NCI-H2029 treated with DMSO at 0.1 percent for 48 hours (cell line): ENCODE data around the gene ATG101.
A peak's percentile ranks its signal among the peaks of the same experiment; 100 is the strongest.

Experiments
- DNase-seq: peaks from one replicate; lab custom pipeline; 2025; lab: John Stamatoyannopoulos, UW

ATG101 gene

GRCh38 chr12:52057638-52058576 is 11.9 kb upstream of the ATG101 start:
- no peak for DNase-seq

- peak; percentile 28 for DNase-seq
These were observed 11.0 kb upstream of the ATG101 start for GRCh38 chr12:52058631-52059361.

GRCh38 chr12:52059582-52060497 is 9.9 kb upstream of the ATG101 start:
- DNase-seq: no peak

- no peak for DNase-seq
These were observed 9.1 kb upstream of the ATG101 start for GRCh38 chr12:52060498-52061177.

GRCh38 chr12:52061470-52062166 is 8.2 kb upstream of the ATG101 start:
- no peak for DNase-seq

- DNase-seq: no peak
These were observed 7.4 kb upstream of the ATG101 start for GRCh38 chr12:52062167-52063081.

GRCh38 chr12:52063082-52063924 is 6.5 kb upstream of the ATG101 start:
- no peak for DNase-seq

- DNase-seq: no peak
These were observed 5.7 kb upstream of the ATG101 start for GRCh38 chr12:52063981-52064649.

GRCh38 chr12:52066346-52067080 is 3.3 kb upstream of the ATG101 start:
- no peak for DNase-seq

GRCh38 chr12:52067081-52067374 is 2.8 kb upstream of the ATG101 start:
- no peak for DNase-seq

GRCh38 chr12:52070185-52070925 is 577 bp downstream of the ATG101 start:
- DNase-seq: no peak

GRCh38 chr12:52073531-52074381 is 4.0 kb downstream of the ATG101 start:
- DNase-seq: peak; percentile 86

- DNase-seq: peak; percentile 93
These were observed 5.4 kb downstream of the ATG101 start for GRCh38 chr12:52074971-52075724.

- no peak for DNase-seq
These were observed 7.0 kb downstream of the ATG101 start for GRCh38 chr12:52076811-52077210.

GRCh38 chr12:52078276-52078675 is 8.5 kb downstream of the ATG101 start:
- no peak for DNase-seq
